SK-N-SH (cell line): ENCODE data around the gene MRI1. TPM values are rescaled to one million over a fixed set of nuclear protein-coding genes. Genes with fewer than 3 reads are reported as not detected.

Experiments used
- CTCF ChIA-PET: fragments of 300-600, 350-600 bp; formaldehyde crosslinking; extraction: SDS; loops from one replicate; lab custom pipeline; 2021; lab: Yijun Ruan, JAX
- POLR2A ChIA-PET: fragments of 350-600 bp; sonication (Branson Sonifier 250); formaldehyde crosslinking; extraction: SDS; loops from one replicate; lab custom pipeline; 2020; ENCODE audit warnings: antibody characterized with exemption, inconsistent platforms; lab: Yijun Ruan, JAX
- DNase-seq: peaks from one replicate; pipeline ENCODE4 v3.0.0; 2012
- H2AFZ ChIP-seq: fragments of 200-600 bp; sonication (generic); 2 replicates; pipeline ENCODE4 v1.8.1; 2016; ENCODE audit warnings: antibody characterized with exemption, mild to moderate bottlenecking, low read depth
- H3F3A ChIP-seq: fragments of 200-600 bp; sonication (generic); replicated peaks from 2 replicates; pipeline ENCODE3; 2016; ENCODE audit warnings: antibody characterized with exemption, mild to moderate bottlenecking; ENCODE audit not compliant: insufficient read depth
- H3K27ac ChIP-seq, 2 experiments: fragments of 200-500 bp in 1 of 2; fragments of 200-600 bp in 1 of 2; sonication (Bioruptor generic) in 1 of 2; sonication (generic), shearing (Covaris generic) in 1 of 2; 2 replicates each; pipeline versions ENCODE4 v1.5.1 to v1.6.1; 2014 to 2016; ENCODE audit warnings: low read depth in 2 of 2, inconsistent platforms in 1 of 2, low read length in 1 of 2, mild to moderate bottlenecking in 1 of 2, mixed read lengths in 1 of 2
- H3K27me3 ChIP-seq: fragments of 200-600 bp; sonication (generic), shearing (Covaris generic); 2 replicates; pipeline ENCODE4 v1.6.1; 2016; ENCODE audit warnings: mixed run types; ENCODE audit not compliant: insufficient read depth
- H3K36me3 ChIP-seq, 2 experiments: fragments of 200-500 bp in 1 of 2; fragments of 200-600 bp in 1 of 2; sonication (Bioruptor generic) in 1 of 2; sonication (generic) in 1 of 2; replicated peaks in 1 of 2; 2 replicates each; pipeline versions ENCODE3 to v1.5.1; 2014 to 2016; ENCODE audit warnings: low read length in 1 of 2, mild to moderate bottlenecking in 1 of 2; ENCODE audit not compliant: insufficient read depth in 2 of 2, control insufficient read depth in 1 of 2
- H3K4me1 ChIP-seq, 2 experiments: fragments of 200-500 bp in 1 of 2; fragments of 200-600 bp in 1 of 2; sonication (Bioruptor generic) in 1 of 2; sonication (generic), shearing (Covaris generic) in 1 of 2; 2 replicates each; pipeline versions ENCODE4 v1.5.1 to v1.6.1; 2014 to 2016; ENCODE audit warnings: low read depth in 1 of 2, low read length in 1 of 2, mixed run types in 1 of 2; ENCODE audit not compliant: insufficient read depth in 2 of 2, control insufficient read depth in 1 of 2
- H3K4me2 ChIP-seq: fragments of 200-600 bp; sonication (generic), shearing (Covaris generic); 2 replicates; pipeline ENCODE4 v1.6.1; 2017; ENCODE audit warnings: mixed run types
- H3K4me3 ChIP-seq, 2 experiments: fragments of 200-500 bp in 1 of 2; fragments of 200-600 bp in 1 of 2; sonication (Bioruptor generic) in 1 of 2; sonication (generic), shearing (Covaris generic) in 1 of 2; 2 replicates each; pipeline versions ENCODE4 v1.5.1 to v1.8.1; 2014 to 2016; ENCODE audit warnings: low read depth in 2 of 2, inconsistent platforms in 1 of 2, low read length in 1 of 2, mild to moderate bottlenecking in 1 of 2, mixed read lengths in 1 of 2, moderate library complexity in 1 of 2
- H3K79me2 ChIP-seq: fragments of 200-600 bp; sonication (generic); 2 replicates; pipeline ENCODE4 v1.8.1; 2017; ENCODE audit warnings: mild to moderate bottlenecking; ENCODE audit not compliant: insufficient read depth
- H3K9ac ChIP-seq: fragments of 200-600 bp; sonication (generic); 2 replicates; pipeline ENCODE4 v1.6.1; 2017; ENCODE audit warnings: mixed run types
- H3K9me2 ChIP-seq: fragments of 200-600 bp; sonication (generic); 2 replicates; pipeline ENCODE4 v1.6.1; 2017; ENCODE audit warnings: mixed run types
- H3K9me3 ChIP-seq: fragments of 200-600 bp; sonication (generic); 2 replicates; pipeline ENCODE4 v1.6.1; 2017; ENCODE audit warnings: mixed run types, mild to moderate bottlenecking, moderate library complexity
- H4K20me1 ChIP-seq: fragments of 200-600 bp; sonication (generic); 2 replicates; pipeline ENCODE4 v1.6.1; 2017; ENCODE audit warnings: mild to moderate bottlenecking, mixed run types; ENCODE audit not compliant: insufficient read depth
- CHD2 ChIP-seq: fragments of 150-350 bp; IDR thresholded peaks from 2 replicates; pipeline ENCODE4 v1.6.1; 2018; ENCODE audit warnings: low read length; ENCODE audit not compliant: partially characterized antibody
- ELF1 ChIP-seq: IDR thresholded peaks from 2 replicates; pipeline ENCODE4 v1.4.0; 2012
- EP300 ChIP-seq, 2 experiments: IDR thresholded peaks; 2 replicates each; pipeline versions ENCODE4 v1.4.0 to v1.6.1; 2012; ENCODE audit warnings: borderline replicate concordance in 1 of 2, low read depth in 1 of 2, low read length in 1 of 2
- FOSL2 ChIP-seq: IDR thresholded peaks from 2 replicates; pipeline ENCODE4 v1.4.0; 2012; ENCODE audit warnings: low read depth, mild to moderate bottlenecking, moderate library complexity, borderline replicate concordance
- FOXM1 ChIP-seq: IDR thresholded peaks from 2 replicates; pipeline ENCODE4 v1.4.0; 2012; ENCODE audit warnings: low read depth, mild to moderate bottlenecking
- GABPA ChIP-seq: IDR thresholded peaks from 2 replicates; pipeline ENCODE4 v1.4.0; 2012; ENCODE audit warnings: low read depth, mild to moderate bottlenecking
- GATA2 ChIP-seq: sonication (generic); formaldehyde crosslinking; IDR thresholded peaks from 2 replicates; pipeline ENCODE4 v1.5.0; 2020; ENCODE audit warnings: mild to moderate bottlenecking, missing genetic modification reagents
- MEF2A ChIP-seq: IDR thresholded peaks from 2 replicates; pipeline ENCODE4 v1.4.0; 2012; ENCODE audit warnings: low read depth, borderline replicate concordance
- MXI1 ChIP-seq: IDR thresholded peaks from 2 replicates; pipeline ENCODE4 v1.6.1; 2012; ENCODE audit warnings: mild to moderate bottlenecking, low read depth, low read length, improper control_type of control experiment
- NFIC ChIP-seq: IDR thresholded peaks from 2 replicates; pipeline ENCODE4 v1.4.0; 2012; ENCODE audit warnings: borderline replicate concordance
- RAD21 ChIP-seq: IDR thresholded peaks from 2 replicates; pipeline ENCODE4 v1.6.1; 2012; ENCODE audit warnings: mild to moderate bottlenecking, low read length
- RCOR1 ChIP-seq: fragments of 150-350 bp; IDR thresholded peaks from 2 replicates; pipeline ENCODE4 v1.6.1; 2017; ENCODE audit warnings: antibody characterized with exemption, low read length
- RXRA ChIP-seq: IDR thresholded peaks from 2 replicates; pipeline ENCODE4 v1.4.0; 2012; ENCODE audit warnings: low read depth, mild to moderate bottlenecking, borderline replicate concordance
- SIN3A ChIP-seq: IDR thresholded peaks from 2 replicates; pipeline ENCODE4 v1.6.1; 2012; ENCODE audit warnings: low read depth, mild to moderate bottlenecking, low read length, moderate library complexity, borderline replicate concordance
- SMC3 ChIP-seq: IDR thresholded peaks from 2 replicates; pipeline ENCODE4 v1.6.1; 2012; ENCODE audit warnings: low read depth, low read length, improper control_type of control experiment
- TAF1 ChIP-seq: IDR thresholded peaks from 2 replicates; pipeline ENCODE4 v1.6.1; 2012; ENCODE audit warnings: low read depth, mild to moderate bottlenecking, low read length, moderate library complexity, borderline replicate concordance
- TCF12 ChIP-seq: IDR thresholded peaks from 2 replicates; pipeline ENCODE4 v1.4.0; 2012
- TEAD4 ChIP-seq: IDR thresholded peaks from 2 replicates; pipeline ENCODE4 v1.4.0; 2012; ENCODE audit warnings: mild to moderate bottlenecking, borderline replicate concordance; ENCODE audit not compliant: insufficient read depth
- WGBS: methylation state at CpG from one replicate; pipeline ENCODE4 v1.1.6; 2017; ENCODE audit warnings: low lambda C conversion rate; 5-methylcytosine and 5-hydroxymethylcytosine counted together
- polyA plus RNA-seq, 3 experiments: library from polyadenylated mRNA; depleted of rRNA; stranded (reverse); fragments of >200 nt; gene quantifications; 2 replicates each; pipeline ENCODE4 v1.2.3, GENCODE V29; 2012
- TF ChIP-seq, protein P1 (sequence below): IDR thresholded peaks from 2 replicates; pipeline ENCODE4; 2012
- TF ChIP-seq, protein P2 (sequence below): fragments of 200-600 bp; sonication (generic); IDR thresholded peaks from 2 replicates; pipeline ENCODE4 v1.6.1; 2017; ENCODE audit warnings: antibody characterized with exemption, mild to moderate bottlenecking, moderate library complexity
- TF ChIP-seq, protein P3 (sequence below): fragments of 150-350 bp; IDR thresholded peaks from 2 replicates; pipeline ENCODE4 v1.6.1; 2016; ENCODE audit warnings: mild to moderate bottlenecking, low read depth, low read length
- TF ChIP-seq, protein P4 (sequence below): IDR thresholded peaks from 2 replicates; pipeline ENCODE4 v1.4.0; 2012; ENCODE audit warnings: low read depth, borderline replicate concordance

Gene MRI1
- polyA plus RNA-seq, 1 of the 3 experiments (the other 2 are of a cell fraction), result 49.6 TPM

DNA sequence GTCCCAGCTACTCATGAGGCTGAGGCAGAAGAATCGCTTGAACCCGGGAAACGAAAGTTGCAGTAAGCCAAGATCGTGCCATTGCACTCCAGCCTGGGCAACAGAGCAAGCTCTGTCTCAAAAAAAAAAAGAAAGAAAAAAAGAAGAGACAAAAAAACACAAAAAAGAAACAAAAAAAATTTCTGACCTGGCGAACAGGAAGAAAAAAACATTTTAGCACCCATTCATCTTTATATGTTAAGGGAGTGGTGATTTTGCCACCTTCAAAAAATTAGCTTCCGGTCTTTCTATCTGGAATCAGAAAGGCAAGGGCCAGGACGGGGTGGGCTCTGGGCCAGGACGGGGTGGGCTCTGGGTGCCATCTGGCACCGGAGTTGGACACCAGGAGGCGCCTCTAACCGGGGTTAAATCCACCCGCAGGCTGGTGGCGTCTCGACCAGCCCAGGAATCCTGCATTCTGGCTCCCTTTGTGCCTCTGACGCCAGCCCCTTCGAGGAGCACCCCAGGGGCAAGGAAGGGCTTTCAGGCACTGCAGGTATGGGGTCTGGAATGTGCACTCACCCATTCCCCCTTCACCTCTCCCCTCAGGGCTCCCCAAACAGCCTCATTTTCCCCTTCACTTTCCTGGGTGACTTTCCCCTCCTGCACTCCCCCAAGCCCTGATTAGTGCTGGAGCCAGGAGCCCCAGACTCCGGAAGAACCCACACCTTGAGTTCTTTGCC, 20.6 kb downstream of the MRI1 start:
- H3K4me2 ChIP-seq, result peak overlapping the region; percentile 41; the same call in 1 of the 2 replicates
- no peak overlapping the region for H3K4me3 ChIP-seq
- H2AFZ ChIP-seq, result peak overlapping the region; percentile 65
- ChIA-PET CTCF (interaction anchor here (0.6 to 6.7 kb wide), 20 partner anchors 10 to 289 kb away, joined by 3 to 133 read pairs (median 6); partner anchors contain the start of genes C19orf53 and ZSWIM4), POLR2A (interaction anchor here (1.3 kb wide), 1 partner anchor 10 kb away, joined by 4 read pairs; the partner anchor contains the start of gene C19orf53)
- peaks cover 34% of the 10 kb centered on the region for H3F3A ChIP-seq
- H3K79me2 ChIP-seq, result no peaks in the 10 kb centered on the region
- TF ChIP-seq, protein P1, sequence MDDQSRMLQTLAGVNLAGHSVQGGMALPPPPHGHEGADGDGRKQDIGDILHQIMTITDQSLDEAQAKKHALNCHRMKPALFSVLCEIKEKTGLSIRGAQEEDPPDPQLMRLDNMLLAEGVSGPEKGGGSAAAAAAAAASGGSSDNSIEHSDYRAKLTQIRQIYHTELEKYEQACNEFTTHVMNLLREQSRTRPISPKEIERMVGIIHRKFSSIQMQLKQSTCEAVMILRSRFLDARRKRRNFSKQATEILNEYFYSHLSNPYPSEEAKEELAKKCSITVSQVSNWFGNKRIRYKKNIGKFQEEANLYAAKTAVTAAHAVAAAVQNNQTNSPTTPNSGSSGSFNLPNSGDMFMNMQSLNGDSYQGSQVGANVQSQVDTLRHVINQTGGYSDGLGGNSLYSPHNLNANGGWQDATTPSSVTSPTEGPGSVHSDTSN, result no peak
- no peak for TF ChIP-seq TAF1
- TF ChIP-seq ELF1, result no peak
- no peak for TF ChIP-seq GATA2 (CRISPR knock-in tag)
- no peak for TF ChIP-seq RXRA
- peak; percentile 26; the same call in 1 of the 2 replicates for TF ChIP-seq TCF12
- peak; percentile 82 for TF ChIP-seq RAD21
- TF ChIP-seq FOXM1, result no peak
- no peak for TF ChIP-seq RCOR1
- 0 out of 2 replicates have a peak, but pooled peaks have one; percentile 26 for TF ChIP-seq SIN3A
- TF ChIP-seq CHD2, result no peak
- TF ChIP-seq SMC3, result peak; percentile 88
- TF ChIP-seq NFIC, result peak; percentile 68; the same call in 1 of the 2 replicates
- TF ChIP-seq, protein P2, sequence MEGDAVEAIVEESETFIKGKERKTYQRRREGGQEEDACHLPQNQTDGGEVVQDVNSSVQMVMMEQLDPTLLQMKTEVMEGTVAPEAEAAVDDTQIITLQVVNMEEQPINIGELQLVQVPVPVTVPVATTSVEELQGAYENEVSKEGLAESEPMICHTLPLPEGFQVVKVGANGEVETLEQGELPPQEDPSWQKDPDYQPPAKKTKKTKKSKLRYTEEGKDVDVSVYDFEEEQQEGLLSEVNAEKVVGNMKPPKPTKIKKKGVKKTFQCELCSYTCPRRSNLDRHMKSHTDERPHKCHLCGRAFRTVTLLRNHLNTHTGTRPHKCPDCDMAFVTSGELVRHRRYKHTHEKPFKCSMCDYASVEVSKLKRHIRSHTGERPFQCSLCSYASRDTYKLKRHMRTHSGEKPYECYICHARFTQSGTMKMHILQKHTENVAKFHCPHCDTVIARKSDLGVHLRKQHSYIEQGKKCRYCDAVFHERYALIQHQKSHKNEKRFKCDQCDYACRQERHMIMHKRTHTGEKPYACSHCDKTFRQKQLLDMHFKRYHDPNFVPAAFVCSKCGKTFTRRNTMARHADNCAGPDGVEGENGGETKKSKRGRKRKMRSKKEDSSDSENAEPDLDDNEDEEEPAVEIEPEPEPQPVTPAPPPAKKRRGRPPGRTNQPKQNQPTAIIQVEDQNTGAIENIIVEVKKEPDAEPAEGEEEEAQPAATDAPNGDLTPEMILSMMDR, result peak; percentile 74
- no peak for TF ChIP-seq MEF2A
- no peak for TF ChIP-seq EP300 (IDR thresholded peaks at IDR 0.05; ENCODE audit: borderline replicate concordance in 1 of 2, low read depth in 1 of 2, low read length in 1 of 2)
- TF ChIP-seq, protein P3, sequence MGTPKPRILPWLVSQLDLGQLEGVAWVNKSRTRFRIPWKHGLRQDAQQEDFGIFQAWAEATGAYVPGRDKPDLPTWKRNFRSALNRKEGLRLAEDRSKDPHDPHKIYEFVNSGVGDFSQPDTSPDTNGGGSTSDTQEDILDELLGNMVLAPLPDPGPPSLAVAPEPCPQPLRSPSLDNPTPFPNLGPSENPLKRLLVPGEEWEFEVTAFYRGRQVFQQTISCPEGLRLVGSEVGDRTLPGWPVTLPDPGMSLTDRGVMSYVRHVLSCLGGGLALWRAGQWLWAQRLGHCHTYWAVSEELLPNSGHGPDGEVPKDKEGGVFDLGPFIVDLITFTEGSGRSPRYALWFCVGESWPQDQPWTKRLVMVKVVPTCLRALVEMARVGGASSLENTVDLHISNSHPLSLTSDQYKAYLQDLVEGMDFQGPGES, result no peak
- TF ChIP-seq FOSL2, result no peak
- TF ChIP-seq MXI1, result no peak
- TF ChIP-seq, protein P4, sequence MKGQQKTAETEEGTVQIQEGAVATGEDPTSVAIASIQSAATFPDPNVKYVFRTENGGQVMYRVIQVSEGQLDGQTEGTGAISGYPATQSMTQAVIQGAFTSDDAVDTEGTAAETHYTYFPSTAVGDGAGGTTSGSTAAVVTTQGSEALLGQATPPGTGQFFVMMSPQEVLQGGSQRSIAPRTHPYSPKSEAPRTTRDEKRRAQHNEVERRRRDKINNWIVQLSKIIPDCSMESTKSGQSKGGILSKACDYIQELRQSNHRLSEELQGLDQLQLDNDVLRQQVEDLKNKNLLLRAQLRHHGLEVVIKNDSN, result no peak
- no peak for TF ChIP-seq GABPA
- TF ChIP-seq TEAD4, result no peak
- peaks cover 5 to 30% of the 10 kb centered on the region in 2 experiments; a peak in 3 of 4 replicates for H3K4me1 ChIP-seq
- H4K20me1 ChIP-seq, result no peaks in the 10 kb centered on the region
- WGBS, result 48% methylated on average over 11 of the region's 17 CpGs
- peak; percentile 90 for DNase-seq
- peaks cover 0 to 2% of the 10 kb centered on the region in 2 experiments for H3K36me3 ChIP-seq
- peak overlapping the region; percentile 20 to 36; a peak in 2 of 4 replicates for H3K27ac ChIP-seq
- H3K27me3 ChIP-seq, result no peaks in the 10 kb centered on the region
- peak overlapping the region; percentile 31; the same call in 1 of the 2 replicates for H3K9ac ChIP-seq
- H3K9me2 ChIP-seq, result no peaks in the 10 kb centered on the region
- no peaks in the 10 kb centered on the region for H3K9me3 ChIP-seq
